Skeletal muscle satellite cell (primary cell): Measurements from ENCODE around the gene UQCR10. TPM values are rescaled to one million over a fixed set of nuclear protein-coding genes. Genes with fewer than 3 reads are reported as not detected.

Source experiments
- small RNA-seq: library from RNA; depleted of rRNA; stranded (forward); fragments of <200 nt; gene quantifications from one replicate; pipeline ENCODE3, GENCODE V24; 2012

Gene UQCR10

Small RNAs within 50 kb of the gene (small RNA-seq; reads per million reads assigned to genes)
- gene RF00019, result not detected
